Stimulated activated CD8-positive, alpha-beta memory T cell treated with anti-CD3 and anti-CD28 coated beads, Interleukin-4, amount 100 ng/mL, for 24 hours (primary cell): ENCODE data around the gene MRC1.

Source experiments
- DNase-seq: peaks from one replicate; pipeline ENCODE4 v3.0.0-alpha.2; 2020; ENCODE audit warnings: low read depth

MRC1 gene

DNA sequence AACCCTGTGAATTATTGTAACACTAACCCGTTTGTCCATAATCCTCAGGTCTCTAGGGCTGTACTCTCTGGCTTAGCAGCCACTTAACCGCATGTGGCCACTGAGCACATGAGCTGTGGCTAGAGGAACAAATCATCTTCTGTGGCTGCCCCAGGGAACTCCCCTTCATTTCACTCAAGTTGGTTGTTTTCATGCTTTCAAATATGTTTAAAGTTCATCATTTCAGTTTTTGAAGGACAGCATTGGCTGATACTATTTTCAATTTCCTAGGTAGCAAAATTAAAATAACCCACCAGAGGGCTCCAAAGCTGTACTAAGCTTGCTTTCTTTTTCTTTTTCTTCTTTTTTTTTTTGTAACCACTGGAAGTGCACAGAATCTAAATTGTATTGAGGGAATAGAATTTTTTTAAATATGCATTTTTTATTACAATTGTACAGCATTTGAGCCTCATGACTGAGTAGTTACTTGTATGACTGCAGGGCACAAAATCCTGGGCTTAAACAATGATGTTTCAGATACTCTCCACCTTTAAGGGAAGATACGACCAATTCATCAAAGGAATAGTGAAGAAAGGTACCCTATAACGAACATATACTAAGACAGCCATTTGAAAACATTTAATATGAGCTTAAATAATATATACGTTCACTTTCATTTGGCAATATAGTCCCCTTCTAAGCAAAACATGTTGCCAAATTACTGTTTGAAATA, 38.6 kb downstream of the MRC1 start:
- no peak for DNase-seq

DNA sequence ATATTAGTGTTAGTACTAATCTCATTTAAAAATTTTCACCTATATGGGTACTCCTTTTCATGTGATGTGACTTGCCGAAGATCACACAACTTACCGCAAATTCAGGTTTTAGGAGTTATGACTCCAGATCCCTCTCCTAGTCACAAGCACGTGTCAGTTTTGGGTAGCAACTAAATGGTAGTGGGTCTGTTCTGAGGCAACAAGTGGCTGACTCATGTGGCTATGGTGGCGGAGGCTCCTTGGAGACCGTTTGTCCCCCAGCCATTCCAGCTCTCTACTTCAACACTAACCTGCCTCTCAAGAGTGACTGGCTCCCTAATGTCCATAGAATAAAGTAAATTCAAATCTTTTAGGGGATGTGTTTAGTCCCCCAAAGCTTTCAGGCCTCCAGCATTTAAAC, 39.5 kb downstream of the MRC1 start:
- DNase-seq: no peak

DNA sequence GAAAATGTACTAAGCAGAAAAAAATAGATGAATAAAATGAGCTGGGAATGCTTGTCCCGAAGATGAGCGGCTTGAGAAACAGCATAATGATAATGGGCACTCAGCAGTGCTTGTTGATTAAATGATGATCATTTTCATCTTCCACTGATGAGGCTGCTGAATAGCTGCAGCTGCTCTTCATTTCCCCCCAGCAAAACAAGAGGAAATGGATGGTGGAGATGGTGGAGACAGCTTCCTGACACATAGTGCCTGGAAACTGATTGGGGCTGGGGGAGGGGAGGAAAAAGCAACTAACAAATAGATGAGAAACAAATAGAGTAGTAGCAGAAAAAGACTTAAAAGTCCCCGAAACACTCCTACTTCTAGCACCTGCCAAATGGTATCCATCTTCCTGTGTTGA, 41.4 kb downstream of the MRC1 start:
- DNase-seq: no peak

DNA sequence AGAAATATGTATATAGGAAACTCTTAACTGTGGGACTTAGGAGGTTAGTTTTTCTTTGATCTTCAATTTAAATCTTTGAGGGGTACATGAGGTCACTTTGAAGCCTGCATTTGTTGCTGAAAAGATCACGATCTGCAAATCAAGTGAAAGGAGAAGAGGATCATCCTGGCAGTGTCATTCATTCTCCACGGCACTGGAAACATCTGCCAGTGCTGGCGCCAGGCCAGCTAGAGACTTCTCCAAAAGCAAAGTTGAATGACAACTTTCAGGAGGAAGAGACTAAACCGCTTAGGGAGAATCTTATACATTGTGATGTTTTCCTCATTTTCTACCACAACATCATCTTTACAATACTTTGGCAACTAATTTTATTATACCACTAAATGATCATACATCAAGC, 42.5 kb downstream of the MRC1 start:
- no peak for DNase-seq

DNA sequence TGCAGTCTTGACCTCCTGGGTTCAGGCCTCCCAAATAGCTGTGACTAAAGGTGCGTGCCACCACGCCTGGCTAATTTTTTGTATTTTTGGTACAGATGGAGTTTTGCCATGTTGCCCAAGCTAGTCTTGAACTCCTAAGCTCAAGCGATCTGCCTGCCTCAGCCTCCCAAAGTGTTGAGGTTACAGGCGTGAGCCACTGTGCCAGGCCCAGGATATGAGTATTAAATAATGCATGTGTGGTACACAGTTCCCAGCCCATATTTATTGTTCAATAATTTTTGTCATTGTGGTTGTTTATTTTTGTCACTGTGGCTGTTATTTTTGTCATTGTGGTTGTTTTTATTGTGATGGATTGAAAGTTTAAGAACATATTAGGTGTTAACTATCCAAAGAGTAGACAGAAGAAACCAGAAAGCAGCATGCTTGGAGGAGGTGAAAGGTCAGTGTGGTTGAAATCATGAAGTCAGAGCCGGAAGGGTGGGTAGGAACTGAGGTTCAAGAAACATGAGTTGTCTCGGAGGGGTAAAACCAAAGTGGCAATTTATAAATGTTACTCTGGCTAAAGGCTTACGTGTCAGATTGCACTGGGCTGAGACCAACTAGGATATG, 45.0 kb downstream of the MRC1 start:
- DNase-seq: no peak

DNA sequence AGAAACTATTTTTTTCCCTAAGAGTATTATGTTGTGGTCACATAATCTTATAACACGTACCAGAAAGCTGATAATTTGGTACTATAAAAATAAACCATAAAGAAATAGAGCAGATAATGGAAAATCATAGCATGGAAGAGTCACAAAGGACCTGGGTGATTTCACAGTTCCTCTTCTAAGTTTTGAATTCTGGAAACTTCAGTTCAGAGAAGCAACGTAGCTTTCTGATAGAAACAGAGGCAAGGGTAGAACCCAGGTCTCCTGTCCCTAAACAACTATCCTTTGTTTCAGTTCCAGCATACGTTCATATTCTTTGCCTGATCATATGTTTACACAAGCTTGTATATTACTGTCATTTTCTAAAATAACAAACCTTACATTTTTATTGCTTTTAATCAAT, 47.9 kb downstream of the MRC1 start:
- DNase-seq: no peak

- no peak for DNase-seq
Observed at GRCh38 chr10:17859492-17860156, 50.5 kb downstream of the MRC1 start.

GRCh38 chr10:17861760-17862159, 52.6 kb downstream of the MRC1 start:
- DNase-seq: no peak

DNA sequence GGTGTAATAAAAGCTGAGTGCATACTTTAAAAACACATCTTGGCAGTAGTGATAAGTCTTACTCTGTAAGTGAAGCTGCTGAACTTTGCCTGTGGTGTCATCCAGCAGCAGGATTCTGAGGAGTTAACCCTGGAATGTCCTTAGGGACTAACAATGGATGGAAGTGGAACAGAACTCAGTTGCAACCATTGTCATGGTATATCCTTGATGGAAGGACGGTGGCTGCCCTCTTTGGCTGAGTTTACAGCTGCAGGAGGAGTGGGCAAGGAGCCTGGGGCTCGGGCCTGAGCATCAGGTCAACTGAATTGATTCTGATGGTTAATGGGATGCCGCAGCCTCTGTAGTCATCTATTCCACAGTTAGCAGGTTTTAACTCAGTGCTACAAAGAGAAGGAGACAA, 56.2 kb downstream of the MRC1 start:
- DNase-seq: no peak

DNA sequence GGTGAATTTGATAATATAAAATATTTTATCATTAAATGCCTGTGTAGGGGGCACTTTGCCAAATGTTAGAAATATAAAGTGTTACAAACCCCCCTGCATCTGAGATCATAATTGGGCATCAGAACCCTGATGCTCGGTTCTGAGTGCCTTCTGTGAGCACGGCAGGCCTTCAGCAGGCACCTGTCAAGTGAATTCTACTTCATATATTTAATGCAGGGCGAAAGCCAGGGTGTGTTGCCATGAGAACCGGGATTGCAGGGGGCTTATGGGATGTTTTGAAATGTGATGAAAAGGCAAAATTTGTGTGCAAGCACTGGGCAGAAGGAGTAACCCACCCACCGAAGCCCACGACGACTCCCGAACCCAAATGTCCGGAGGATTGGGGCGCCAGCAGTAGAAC, 57.2 kb downstream of the MRC1 start:
- no peak for DNase-seq

GRCh38 chr10:17867056-17867455, 57.9 kb downstream of the MRC1 start:
- DNase-seq: no peak

DNA sequence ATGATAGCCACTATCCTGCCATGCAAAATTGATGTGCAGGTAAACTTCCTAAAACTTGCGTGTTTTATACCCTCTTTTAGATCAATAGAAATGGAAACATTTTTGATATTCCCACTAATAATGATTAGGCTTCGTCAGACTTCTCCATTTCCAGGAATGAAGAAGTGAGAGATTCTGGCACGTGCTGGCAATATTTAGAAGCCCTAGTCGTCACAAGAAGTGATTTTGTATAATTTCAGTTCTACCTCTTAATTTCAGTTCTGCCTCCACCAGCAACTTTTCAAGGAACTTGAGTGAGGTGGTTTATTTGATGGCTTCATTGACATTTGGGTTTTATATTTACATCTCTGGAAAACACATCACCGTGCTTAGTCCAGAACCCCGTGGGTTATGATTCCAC, 61.9 kb downstream of the MRC1 start:
- DNase-seq: no peak

DNA sequence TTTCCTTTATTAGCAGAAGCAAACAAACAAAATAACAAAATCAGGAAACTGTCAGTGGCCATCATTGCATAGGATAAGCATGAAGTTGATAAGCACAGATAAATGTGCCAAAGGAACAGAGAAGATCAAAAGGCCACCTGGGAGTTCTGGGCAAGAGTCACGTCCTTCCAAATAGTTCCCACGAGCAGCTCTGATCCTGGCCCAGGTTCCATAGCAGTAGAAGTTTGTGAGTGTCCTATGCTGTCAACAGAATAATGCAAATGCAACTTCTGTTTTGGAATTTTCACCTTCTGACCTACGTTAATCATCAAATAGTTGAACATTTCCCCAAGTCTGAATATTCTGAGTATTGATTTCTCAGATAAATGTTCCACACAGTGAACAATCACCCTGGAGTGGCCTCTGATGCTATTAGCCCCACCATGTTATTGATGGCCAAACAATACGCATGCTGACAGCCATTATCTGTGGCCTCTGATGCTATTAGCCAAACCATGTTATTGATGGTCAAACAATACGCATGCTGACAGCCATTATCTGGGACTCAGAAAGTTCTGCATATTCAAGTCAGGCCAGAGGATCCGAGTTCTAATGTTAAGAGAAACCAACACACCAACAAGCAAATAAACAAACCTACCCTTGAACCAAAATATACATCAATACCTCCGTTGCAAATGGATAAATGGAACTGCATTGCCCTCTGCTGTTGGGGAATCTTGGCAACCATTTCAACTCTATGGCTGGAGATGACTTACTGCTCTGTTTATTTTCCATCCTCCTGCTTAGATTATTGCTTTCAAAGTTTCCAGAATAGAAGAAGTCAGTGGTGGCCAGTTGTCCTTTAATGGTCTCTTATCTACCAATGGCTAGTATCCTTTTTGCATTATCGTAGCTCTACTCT, 63.3 kb downstream of the MRC1 start:
- DNase-seq: no peak

DNA sequence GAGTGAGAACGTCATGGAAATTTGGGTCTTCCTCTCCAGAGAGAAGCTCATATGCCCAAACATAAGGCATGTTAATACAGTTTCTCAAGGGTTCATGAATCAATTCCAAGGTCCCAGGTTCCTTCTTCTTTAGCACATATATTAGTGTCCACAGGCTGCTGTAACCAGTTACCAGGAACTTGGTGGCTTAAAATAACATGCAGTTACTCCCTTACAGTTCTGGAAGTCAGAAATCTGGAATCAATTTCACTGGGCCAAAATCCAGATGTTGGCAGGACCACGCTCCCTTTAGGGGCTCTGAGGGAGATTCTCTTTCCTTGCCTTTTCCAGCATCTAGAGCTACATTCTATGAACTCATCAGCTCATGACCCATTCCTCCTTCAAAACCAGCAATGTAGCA, 64.8 kb downstream of the MRC1 start:
- no peak for DNase-seq

DNA sequence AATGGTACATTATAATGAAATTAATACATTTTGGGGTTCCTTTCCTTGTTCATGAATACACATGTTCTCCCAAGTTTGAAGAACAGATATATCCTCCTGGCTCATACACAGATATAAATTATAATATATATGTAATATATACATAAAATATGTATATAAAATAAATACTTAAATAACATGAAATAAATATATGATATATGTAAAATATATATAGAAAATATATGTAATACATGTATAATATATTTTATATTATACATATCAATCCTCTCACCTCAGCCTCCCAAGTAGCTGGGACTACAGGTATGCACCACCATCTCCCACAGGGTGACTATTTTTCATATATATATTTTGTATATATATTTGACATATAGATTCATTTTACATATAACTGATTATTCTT, 68.0 kb downstream of the MRC1 start:
- no peak for DNase-seq

GRCh38 chr10:17878896-17879295, 69.7 kb downstream of the MRC1 start:
- no peak for DNase-seq

- DNase-seq: no peak
Observed at GRCh38 chr10:17880601-17881000, 71.5 kb downstream of the MRC1 start.

DNA sequence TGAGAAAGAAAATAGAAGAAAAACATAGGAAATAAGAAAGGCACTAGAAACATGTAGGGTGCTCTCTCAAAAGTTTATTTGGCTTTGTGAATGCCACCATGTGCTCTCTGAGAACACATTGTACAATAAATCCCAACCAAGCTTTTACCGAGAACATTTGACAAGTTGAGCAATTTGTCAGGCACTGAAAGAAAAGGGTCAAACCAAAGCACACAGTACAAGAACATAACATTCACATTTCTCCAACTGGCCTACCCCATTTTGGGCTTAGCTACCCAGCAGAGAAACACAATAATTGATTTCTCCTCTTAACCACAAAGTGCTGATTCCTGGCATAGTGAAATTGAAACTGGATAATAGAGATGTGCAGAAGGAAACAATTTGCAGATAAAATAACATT, 73.4 kb downstream of the MRC1 start:
- DNase-seq: no peak

DNA sequence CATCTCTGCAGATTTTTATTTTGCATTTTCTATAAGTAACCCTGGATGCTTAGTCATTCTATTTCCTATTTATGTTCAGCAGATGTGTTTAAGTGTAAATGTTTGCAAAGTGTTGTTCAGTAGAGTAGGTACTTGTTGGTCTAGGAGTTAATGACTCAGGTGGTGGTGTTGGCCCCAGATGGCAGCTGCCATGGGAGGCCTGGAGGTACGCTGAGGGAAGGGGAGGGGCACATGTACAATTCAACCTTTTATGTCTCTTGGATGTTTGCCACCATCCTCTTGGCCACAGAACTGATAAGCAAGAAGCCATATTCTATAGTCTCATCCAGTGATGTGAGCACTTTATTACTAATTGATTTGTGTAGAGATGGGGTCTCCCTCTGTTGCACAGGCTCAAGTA, 74.5 kb downstream of the MRC1 start:
- no peak for DNase-seq

- no peak for DNase-seq
Observed at GRCh38 chr10:17888189-17888588, 79.0 kb downstream of the MRC1 start.

DNA sequence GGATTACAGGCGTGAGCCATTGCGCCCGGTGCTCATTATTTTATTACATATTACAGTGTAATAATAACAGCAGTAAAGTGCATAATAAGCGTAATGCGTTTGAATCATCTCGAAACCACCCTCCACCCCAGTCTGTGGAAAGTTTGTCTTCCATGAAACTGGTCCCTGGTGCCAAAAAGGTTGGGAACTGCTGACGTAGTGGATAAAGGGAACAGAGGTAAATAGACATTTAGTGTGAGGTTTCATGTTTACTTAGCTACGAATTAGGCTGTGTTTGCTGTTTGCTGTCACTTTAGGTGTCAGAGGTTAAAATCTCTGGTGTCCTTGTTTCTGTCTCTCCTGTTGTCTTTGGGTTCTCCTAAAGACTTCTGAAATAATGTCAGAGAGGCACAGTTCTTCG, 82.3 kb downstream of the MRC1 start:
- no peak for DNase-seq

GRCh38 chr10:17904564-17904963, 95.4 kb downstream of the MRC1 start:
- no peak for DNase-seq

- DNase-seq: no peak
Observed at GRCh38 chr10:17905491-17905890, 96.3 kb downstream of the MRC1 start.
